ENCODE data around the gene FXYD3.

The FXYD3 gene

DNA sequence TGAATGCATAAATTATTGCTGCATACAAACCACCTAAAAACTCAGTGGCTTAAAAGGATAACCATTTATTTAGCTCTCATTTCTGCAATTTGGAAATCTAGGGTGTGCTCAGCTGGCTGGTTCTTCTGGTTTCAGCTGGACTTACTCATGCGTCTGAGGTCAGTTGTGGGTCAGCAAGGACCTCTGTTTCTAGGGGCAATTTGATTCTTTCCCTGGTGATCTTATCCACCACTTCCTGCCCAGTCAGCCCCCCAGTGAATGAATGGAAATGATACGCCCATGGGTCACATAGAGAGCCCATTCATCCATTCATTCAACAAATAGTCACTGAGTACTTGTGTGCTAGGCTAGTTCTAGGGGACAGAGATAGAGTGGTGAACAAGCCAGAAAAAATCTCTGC is 48.8 kb downstream of the FXYD3 start:
- DNase-seq: no peak

DNA sequence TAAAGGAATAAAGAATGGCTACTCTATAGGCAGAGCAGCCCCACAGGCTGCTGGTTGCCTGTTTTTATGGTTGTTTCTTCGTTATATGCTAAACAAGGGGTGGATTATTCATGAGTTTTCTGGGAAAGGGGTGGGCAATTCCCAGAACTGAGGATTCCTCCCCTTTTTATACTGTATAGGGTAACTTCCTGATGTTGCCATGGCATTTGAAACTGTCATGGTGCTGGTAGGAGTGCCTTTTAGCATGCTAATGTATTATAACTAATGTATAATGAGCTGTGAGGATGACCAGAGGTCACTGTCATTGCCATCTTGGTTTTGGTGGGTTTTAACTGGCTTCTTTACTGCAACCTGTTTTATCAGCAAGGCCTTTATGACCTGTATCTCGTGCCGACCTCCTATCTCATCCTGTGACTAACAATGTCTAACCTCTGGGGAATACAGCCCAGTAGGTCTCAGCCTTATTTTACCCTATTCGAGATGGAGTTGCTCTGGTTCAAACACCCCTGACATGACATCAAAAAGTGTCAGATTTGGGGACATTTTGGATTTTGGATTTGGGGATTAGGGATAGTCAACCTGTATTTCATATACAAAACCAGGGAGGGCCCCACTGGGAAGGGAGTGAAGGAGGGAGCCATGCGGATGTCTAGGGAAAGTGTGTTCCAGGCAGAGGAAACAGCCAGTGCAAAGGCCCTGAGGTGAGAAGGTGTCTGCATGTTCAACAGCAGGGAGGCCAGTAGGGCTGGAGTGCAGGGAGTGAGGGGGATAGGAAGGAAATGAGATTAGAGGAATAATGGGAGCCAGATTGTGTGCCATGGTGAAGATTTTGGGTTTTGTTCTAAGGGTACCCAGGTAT is 49.8 kb downstream of the FXYD3 start:
- no peak for DNase-seq

DNA sequence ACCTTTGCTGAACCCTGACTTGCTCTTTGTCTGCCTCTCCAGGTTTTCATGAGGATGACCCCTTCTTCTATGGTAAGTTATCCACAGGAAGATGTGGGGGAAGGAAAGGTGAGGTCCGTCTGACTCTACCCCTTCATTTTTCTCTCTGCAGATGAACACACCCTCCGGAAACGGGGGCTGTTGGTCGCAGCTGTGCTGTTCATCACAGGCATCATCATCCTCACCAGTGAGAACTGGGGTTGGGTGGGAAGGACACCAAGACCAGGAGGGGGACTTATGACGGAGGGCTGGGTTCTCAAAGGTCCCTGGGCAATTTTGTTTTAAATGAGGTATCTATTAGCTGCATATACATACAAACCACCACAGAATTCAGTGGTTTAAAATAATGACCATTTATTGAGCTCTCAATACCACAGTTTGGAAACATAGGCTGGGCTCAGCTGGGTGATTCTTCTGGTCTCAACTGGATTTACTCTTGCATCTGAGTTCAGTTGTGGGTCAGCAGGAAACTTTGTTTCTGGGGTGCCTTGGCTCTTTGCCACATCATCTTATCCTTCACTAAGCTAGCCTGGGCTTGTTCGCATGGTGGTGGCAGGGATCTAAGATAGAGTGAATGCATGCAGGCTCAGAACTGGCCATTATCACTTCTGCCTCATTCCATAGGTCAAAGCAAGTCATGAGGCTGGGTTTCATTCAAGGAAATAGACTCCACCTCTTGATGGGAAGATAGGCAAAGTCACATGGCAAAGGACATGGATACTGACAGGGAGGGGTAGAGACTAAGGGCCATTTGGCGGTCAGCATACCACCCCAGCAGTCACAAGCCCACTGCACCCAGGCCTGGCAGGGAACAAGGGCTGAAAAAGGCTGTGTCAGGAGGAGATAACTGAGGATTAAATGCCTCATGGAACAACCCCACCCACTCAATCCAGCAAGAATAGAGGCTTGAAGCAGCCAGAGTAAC is 50.8 kb downstream of the FXYD3 start:
- no peak for DNase-seq

DNA sequence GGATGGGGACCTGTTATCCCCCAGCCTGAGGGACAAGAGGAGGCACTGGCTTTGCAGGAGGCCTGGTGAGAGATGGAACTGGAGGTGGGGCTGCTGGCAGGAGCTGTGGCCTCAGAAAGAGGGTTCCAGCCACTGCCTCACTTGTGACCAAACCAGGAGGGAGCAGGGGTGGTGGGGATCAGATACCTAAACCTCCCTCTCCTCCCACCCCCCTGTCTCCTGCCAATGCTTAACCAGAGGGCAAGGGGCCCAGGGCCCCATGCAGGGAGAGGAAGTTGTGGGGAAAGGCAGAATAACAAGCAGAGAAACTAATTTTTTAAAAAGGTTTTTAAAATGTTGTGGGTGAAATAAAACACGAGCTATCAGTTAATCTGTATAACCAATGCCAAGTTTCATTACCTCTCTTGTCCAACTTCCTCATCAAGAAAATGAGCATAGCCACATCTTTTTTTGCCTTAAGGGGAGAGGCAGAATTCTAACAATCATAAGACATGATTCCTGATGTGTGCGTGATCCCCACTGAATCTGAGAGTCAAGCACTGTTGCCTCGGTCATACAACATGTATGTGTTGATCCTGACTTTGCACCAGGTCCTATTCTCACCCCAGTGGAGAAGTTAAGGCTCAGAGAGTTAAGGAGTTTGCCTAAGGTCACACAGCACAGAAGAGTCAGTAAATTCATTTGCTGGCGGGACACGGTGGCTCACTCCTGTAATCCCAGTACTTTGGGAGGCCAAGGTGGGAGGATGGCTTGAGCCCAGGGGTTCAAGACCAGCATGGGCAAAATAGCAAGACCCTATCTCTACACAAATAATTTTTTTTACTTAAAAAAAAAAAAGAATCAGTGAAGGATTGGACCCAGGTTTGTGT is 51.9 kb downstream of the FXYD3 start:
- DNase-seq: no peak

DNA sequence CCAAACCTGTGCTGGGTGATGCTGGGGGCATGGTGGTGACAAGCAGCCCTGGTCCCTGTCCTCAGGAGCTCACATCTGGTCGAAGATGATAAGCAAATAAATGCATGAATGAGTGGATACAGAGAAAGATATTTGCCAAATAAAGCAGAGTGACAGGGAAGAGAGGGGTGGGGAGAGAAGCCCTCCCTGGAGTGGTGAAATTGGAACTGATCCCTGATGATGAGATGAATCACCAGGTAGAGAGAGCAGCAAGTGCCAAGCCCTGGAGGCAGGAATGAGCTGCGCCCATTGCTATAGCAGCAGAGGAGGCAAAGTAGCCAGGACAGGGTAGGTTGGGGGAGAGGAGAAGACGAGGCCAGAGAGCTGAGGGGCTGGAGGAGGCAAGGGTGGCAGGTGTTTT is 52.6 kb downstream of the FXYD3 start:
- no peak for DNase-seq

DNA sequence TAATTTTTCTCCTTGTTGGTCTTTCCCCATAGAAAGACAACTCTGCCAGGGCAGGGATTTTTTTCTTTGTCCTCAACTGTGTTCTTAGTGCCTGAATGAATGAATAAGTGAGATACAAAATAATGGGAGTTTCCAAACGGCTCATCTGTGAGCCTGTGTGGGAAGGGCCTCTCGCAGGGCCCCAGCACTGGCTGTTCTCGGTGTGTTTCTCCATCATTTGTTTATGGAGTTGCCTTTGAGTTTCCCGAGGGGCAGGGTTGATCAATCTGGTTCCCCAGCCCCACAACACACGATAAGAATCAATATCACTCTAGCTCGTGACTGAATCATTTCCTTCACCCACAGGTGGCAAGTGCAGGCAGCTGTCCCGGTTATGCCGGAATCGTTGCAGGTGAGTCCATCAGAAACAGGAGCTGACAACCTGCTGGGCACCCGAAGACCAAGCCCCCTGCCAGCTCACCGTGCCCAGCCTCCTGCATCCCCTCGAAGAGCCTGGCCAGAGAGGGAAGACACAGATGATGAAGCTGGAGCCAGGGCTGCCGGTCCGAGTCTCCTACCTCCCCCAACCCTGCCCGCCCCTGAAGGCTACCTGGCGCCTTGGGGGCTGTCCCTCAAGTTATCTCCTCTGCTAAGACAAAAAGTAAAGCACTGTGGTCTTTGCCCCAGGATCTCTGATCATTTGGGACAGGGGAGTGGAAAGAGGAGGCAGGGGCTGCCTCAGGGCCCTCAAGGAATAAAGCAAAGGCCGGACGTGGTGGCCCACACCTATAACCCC is 53.8 kb downstream of the FXYD3 start:
- DNase-seq: no peak

DNA sequence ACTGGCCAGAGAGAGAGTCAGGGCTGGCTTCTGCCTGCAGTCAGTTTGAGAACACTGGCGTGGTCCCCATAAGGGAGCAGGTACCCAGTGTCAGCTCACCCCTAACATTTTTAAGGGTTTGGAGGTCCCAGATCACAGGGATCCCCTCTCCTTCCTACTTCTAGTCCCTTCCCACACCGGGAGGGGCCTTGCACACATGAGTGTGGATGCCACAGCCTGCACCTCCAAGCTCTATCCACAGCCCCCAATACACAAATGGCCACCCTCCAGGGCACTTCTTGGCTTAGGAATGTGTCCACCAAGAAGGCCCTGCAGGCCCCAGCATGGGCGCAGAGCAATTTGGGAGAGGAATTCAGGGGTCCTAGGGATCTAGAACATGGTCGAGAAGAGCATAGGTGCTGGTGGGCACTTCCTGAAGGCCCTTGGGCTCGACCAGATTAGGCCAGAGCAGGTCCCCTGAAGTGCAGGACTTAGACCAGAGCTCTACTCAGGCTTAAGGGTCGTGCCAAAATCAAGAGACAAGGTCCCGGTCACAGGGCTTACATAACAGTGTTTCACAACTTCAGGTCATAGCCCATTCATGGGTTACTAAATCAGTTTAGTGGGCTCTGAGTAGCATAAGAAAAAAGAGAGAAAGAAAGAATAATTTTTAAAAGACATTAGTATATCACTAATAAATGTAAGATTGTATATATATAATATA is 54.9 kb downstream of the FXYD3 start:
- DNase-seq: no peak

DNA sequence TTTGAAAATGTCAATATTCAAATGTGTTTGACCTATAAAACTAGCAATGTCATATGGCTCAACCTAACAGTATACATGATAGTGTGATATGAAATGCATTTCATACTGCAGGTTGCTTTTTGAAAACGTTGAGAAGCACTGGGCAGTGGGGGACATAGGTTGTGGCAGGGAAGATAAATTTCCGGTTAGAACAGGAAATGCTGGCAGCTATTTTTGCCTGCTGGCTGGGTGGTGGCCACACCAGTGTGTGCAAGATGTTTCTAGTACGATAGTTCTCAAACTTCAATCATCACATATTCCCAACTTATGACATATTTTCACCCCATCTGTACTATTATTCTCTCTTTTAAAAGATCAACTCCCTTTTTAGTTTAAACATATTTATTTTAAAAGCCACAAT is 56.1 kb downstream of the FXYD3 start:
- DNase-seq: no peak

Data from NCI-H1417 (cell line).